NCI-H2196 (cell line): ENCODE measurements around the gene NUBP1.
"Not testable (repeated sequence)": the region's sequence is repeated elsewhere in the genome, so short reads cannot be mapped to it uniquely, and the experiment has no call there.

ENCODE experiments used
- DNase-seq: peaks from one replicate; lab custom pipeline; 2025; ENCODE audit not compliant: unreplicated experiment; lab: John Stamatoyannopoulos, UW

The NUBP1 gene

GRCh38 chr16:10743610-10744369 lies at the start of gene NUBP1:
Gene NUBP1, plus strand, starts transcription at chr16:10743842. Its CDS starts 22 bp downstream, at chr16:10743864.
- DNase-seq, result peak; percentile 96

- no peak for DNase-seq
These were observed 49.8 kb upstream of the NUBP1 start for GRCh38 chr16:10693889-10694288.

- DNase-seq, result no peak
These were observed 49.3 kb upstream of the NUBP1 start for GRCh38 chr16:10694306-10694705.

GRCh38 chr16:10694830-10695229 lies 48.8 kb upstream of the NUBP1 start, which contains the start of gene TEKT5:
Gene TEKT5, minus strand, starts transcription at chr16:10694930. Its CDS starts 57 bp downstream, at chr16:10694873.
- DNase-seq, result no peak

- DNase-seq, result no peak
These were observed 43.9 kb upstream of the NUBP1 start for GRCh38 chr16:10699756-10700155.

GRCh38 chr16:10708969-10709368 lies 34.7 kb upstream of the NUBP1 start:
- DNase-seq, result no peak

- DNase-seq, result no peak
These were observed 15.4 kb upstream of the NUBP1 start for GRCh38 chr16:10728003-10728887.

GRCh38 chr16:10729104-10730048 lies 14.3 kb upstream of the NUBP1 start:
- DNase-seq, result peak; percentile 87

GRCh38 chr16:10731790-10732189 lies 11.9 kb upstream of the NUBP1 start:
- DNase-seq, result no peak

- DNase-seq, result peak; percentile 76
These were observed 6.5 kb upstream of the NUBP1 start for GRCh38 chr16:10737068-10737625.

GRCh38 chr16:10738231-10739077 lies 5.2 kb upstream of the NUBP1 start:
- peak; percentile 6 for DNase-seq

GRCh38 chr16:10740000-10740844 lies 3.4 kb upstream of the NUBP1 start:
- DNase-seq, result no peak

- no peak for DNase-seq
These were observed 2.8 kb upstream of the NUBP1 start for GRCh38 chr16:10740845-10741208.

GRCh38 chr16:10741249-10741648 lies 2.4 kb upstream of the NUBP1 start:
- DNase-seq, result not testable (repeated sequence)

GRCh38 chr16:10741844-10742243 lies 1.8 kb upstream of the NUBP1 start:
- DNase-seq, result peak; percentile 29

GRCh38 chr16:10743227-10743609 lies 424 bp upstream of the NUBP1 start:
- no peak for DNase-seq

- DNase-seq, result peak; percentile 41
These were observed 858 bp downstream of the NUBP1 start for GRCh38 chr16:10744370-10745030.

- no peak for DNase-seq
These were observed 2.2 kb downstream of the NUBP1 start for GRCh38 chr16:10745841-10746240.
